Fibroblast of pulmonary artery (primary cell): ENCODE results near the gene PRKAG2.
A peak's percentile ranks its signal among the peaks of the same experiment; 100 is the strongest.

ENCODE experiments used
- DNase-seq: peaks from one replicate; pipeline ENCODE4 v3.0.0-alpha.2; 2010; ENCODE audit warnings: low read depth
- H3K4me3 ChIP-seq: replicated peaks from 2 replicates; pipeline ENCODE4 v1.5.1; 2011; ENCODE audit warnings: low read depth, mild to moderate bottlenecking, control low read depth, low read length, moderate library complexity
- CTCF ChIP-seq: IDR thresholded peaks from 2 replicates; pipeline ENCODE4 v1.5.1; 2011; ENCODE audit warnings: mild to moderate bottlenecking, control low read depth, low read length, inconsistent platforms; ENCODE audit errors: missing control alignments

Gene PRKAG2

GRCh38 chr7:151707105-151707469 is 169.8 kb downstream of the PRKAG2 start:
- no peak overlapping the region for H3K4me3 ChIP-seq
- DNase-seq: no peak
- no peak for TF ChIP-seq CTCF

GRCh38 chr7:151706277-151707104 is 170.4 kb downstream of the PRKAG2 start:
- no peak overlapping the region for H3K4me3 ChIP-seq
- DNase-seq: peak; percentile 36
- TF ChIP-seq CTCF: no peak

GRCh38 chr7:151705636-151706276 is 171.2 kb downstream of the PRKAG2 start:
- DNase-seq: peak; percentile 65
- TF ChIP-seq CTCF: peak; percentile 71
- no peak overlapping the region for H3K4me3 ChIP-seq

- TF ChIP-seq CTCF: no peak
- no peak for DNase-seq
- no peak overlapping the region for H3K4me3 ChIP-seq
Observed at GRCh38 chr7:151704960-151705635, 171.8 kb downstream of the PRKAG2 start.

- H3K4me3 ChIP-seq: no peak overlapping the region
- TF ChIP-seq CTCF: no peak
- DNase-seq: no peak
Observed at GRCh38 chr7:151704299-151704959, 172.5 kb downstream of the PRKAG2 start.

GRCh38 chr7:151702961-151703360 is 174.0 kb downstream of the PRKAG2 start:
- no peak for TF ChIP-seq CTCF
- no peak overlapping the region for H3K4me3 ChIP-seq
- no peak for DNase-seq
